Measurements from ENCODE around the gene TFAP2E.

DNA sequence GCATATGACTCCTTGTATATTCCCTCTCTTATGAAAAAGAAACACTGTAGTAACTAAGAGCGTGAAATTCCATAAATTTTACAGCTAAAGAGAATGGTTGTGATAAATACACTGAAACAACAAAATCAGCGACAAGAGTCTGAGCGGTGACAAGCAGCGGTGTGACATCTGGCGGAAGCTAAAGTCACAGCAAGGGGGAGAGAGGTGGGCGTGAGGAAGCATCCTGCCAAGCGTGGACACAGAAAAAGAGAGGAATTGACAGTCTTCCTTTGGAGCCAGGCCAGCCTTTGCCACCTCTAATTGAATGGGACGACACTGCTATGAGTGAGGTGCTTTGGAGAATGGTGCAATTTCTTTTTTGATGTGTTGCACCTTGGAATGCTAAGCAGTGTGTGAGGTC, 42.3 kb downstream of the TFAP2E start:
- TF ChIP-seq, protein P1, sequence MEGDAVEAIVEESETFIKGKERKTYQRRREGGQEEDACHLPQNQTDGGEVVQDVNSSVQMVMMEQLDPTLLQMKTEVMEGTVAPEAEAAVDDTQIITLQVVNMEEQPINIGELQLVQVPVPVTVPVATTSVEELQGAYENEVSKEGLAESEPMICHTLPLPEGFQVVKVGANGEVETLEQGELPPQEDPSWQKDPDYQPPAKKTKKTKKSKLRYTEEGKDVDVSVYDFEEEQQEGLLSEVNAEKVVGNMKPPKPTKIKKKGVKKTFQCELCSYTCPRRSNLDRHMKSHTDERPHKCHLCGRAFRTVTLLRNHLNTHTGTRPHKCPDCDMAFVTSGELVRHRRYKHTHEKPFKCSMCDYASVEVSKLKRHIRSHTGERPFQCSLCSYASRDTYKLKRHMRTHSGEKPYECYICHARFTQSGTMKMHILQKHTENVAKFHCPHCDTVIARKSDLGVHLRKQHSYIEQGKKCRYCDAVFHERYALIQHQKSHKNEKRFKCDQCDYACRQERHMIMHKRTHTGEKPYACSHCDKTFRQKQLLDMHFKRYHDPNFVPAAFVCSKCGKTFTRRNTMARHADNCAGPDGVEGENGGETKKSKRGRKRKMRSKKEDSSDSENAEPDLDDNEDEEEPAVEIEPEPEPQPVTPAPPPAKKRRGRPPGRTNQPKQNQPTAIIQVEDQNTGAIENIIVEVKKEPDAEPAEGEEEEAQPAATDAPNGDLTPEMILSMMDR (IDR thresholded peaks at IDR 0.05; ENCODE audit: low read depth, low read length, missing input control): no peak
- TF ChIP-seq ATF3 (IDR thresholded peaks at IDR 0.05) (no peak), HNF4A (conservative IDR thresholded peaks at IDR 0.05) (no peak), YY1 (IDR thresholded peaks at IDR 0.05) (no peak), RAD21 (IDR thresholded peaks at IDR 0.05) (no peak), TAF1 (conservative IDR thresholded peaks at IDR 0.05) (no peak), RXRA (IDR thresholded peaks at IDR 0.05) (no peak), REST (IDR thresholded peaks at IDR 0.05) (no peak), SP1 (IDR thresholded peaks at IDR 0.05) (no peak), MAX (IDR thresholded peaks at IDR 0.05) (no peak), EGR1 (IDR thresholded peaks at IDR 0.05; ENCODE audit: low read depth in 2 of 2) (no peak), FOXA1 (IDR thresholded peaks at IDR 0.05) (no peak), GABPA (IDR thresholded peaks at IDR 0.05 in 1 of 2, conservative IDR thresholded peaks at IDR 0.05 in 1 of 2) (no peak)
- TF ChIP-seq, protein P2, sequence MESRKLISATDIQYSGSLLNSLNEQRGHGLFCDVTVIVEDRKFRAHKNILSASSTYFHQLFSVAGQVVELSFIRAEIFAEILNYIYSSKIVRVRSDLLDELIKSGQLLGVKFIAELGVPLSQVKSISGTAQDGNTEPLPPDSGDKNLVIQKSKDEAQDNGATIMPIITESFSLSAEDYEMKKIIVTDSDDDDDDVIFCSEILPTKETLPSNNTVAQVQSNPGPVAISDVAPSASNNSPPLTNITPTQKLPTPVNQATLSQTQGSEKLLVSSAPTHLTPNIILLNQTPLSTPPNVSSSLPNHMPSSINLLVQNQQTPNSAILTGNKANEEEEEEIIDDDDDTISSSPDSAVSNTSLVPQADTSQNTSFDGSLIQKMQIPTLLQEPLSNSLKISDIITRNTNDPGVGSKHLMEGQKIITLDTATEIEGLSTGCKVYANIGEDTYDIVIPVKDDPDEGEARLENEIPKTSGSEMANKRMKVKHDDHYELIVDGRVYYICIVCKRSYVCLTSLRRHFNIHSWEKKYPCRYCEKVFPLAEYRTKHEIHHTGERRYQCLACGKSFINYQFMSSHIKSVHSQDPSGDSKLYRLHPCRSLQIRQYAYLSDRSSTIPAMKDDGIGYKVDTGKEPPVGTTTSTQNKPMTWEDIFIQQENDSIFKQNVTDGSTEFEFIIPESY (IDR thresholded peaks at IDR 0.05): no peak
